IPS DF 6.9 (cell line): ENCODE data around the gene TAAR5.
"Not testable (repeated sequence)": the region's sequence is repeated elsewhere in the genome, so short reads cannot be mapped to it uniquely, and the experiment has no call there.

Source experiments
- DNase-seq: peaks from one replicate; pipeline ENCODE4 v3.0.0-alpha.2; 2013; ENCODE audit warnings: low read depth, low spot score
- H3K27ac ChIP-seq: one replicate; pipeline ENCODE4 v1.5.1; 2013; ENCODE audit warnings: low read length, control low read depth
- H3K27me3 ChIP-seq: 2 replicates; pipeline ENCODE4 v1.6.1; 2013; ENCODE audit warnings: mild to moderate bottlenecking, low read length; ENCODE audit not compliant: control insufficient read depth, insufficient read depth
- H3K36me3 ChIP-seq: 2 replicates; pipeline ENCODE4 v1.6.1; 2013; ENCODE audit warnings: low read length; ENCODE audit not compliant: control insufficient read depth, insufficient read depth
- H3K4me1 ChIP-seq: 2 replicates; pipeline ENCODE4 v1.6.1; 2013; ENCODE audit warnings: low read length; ENCODE audit not compliant: control insufficient read depth, insufficient read depth
- H3K4me3 ChIP-seq: 2 replicates; pipeline ENCODE4 v1.5.1; 2013; ENCODE audit warnings: mild to moderate bottlenecking, low read length
- H3K9me3 ChIP-seq: 2 replicates; pipeline ENCODE4 v1.6.1; 2013; ENCODE audit warnings: low read length, inconsistent platforms; ENCODE audit not compliant: control insufficient read depth, insufficient read depth
- WGBS: extraction: QIAGEN DNeasy Blood & Tissue Kit; methylation state at CpG from one replicate; pipeline ENCODE4 v1.1.7; 2013; ENCODE audit warnings: mixed read lengths, missing lambda C conversion rate; ENCODE audit not compliant: insufficient read length, insufficient coverage; 5-methylcytosine and 5-hydroxymethylcytosine counted together

TAAR5 gene

GRCh38 chr6:132589454-132589853 is at the start of gene TAAR5:
TSS of gene TAAR5 (minus strand) at chr6:132589741. CDS start at chr6:132589686, 55 bp downstream.
- no peak for DNase-seq
- no peaks in the 10 kb centered on the region for H3K27me3 ChIP-seq
- no peak within 1 kb of the TSS for H3K4me3 ChIP-seq

GRCh38 chr6:132637135-132637534 is 47.6 kb upstream of the TAAR5 start:
- H3K4me1 ChIP-seq, H3K27me3 ChIP-seq, DNase-seq, H3K36me3 ChIP-seq, H3K27ac ChIP-seq, H3K9me3 ChIP-seq, H3K4me3 ChIP-seq: not testable (repeated sequence)
- WGBS = no CpG with 5 or more reads among the region's 1 CpG

More at GRCh38 chr6:132589454-132589853, at the start of gene TAAR5:
- WGBS = no CpG with 5 or more reads among the region's 5 CpGs
- Histone ChIP-seq H3K9me3 (no peaks in the 10 kb centered on the region), H3K27ac (no peak within 1 kb of the TSS), H3K36me3 (no peaks in the 10 kb centered on the region), H3K4me1 (no peaks in the 10 kb centered on the region)

- not testable (repeated sequence) for H3K4me1 ChIP-seq, DNase-seq, H3K9me3 ChIP-seq, H3K27ac ChIP-seq, H3K27me3 ChIP-seq, H3K4me3 ChIP-seq, H3K36me3 ChIP-seq
- WGBS = no CpG with 5 or more reads among the region's 3 CpGs
These were observed 46.4 kb upstream of the TAAR5 start for GRCh38 chr6:132635906-132636305.

GRCh38 chr6:132635288-132635687 is 45.7 kb upstream of the TAAR5 start:
- not testable (repeated sequence) for H3K4me3 ChIP-seq, H3K36me3 ChIP-seq, H3K27ac ChIP-seq, H3K27me3 ChIP-seq, H3K9me3 ChIP-seq, DNase-seq, H3K4me1 ChIP-seq
- WGBS = no CpG with 5 or more reads among the region's 3 CpGs

- Histone ChIP-seq H3K4me1 (no peaks in the 10 kb centered on the region; the same call in 1 of the 2 replicates), H3K9me3 (no peaks in the 10 kb centered on the region), H3K27me3 (no peaks in the 10 kb centered on the region), H3K4me3 (no peak overlapping the region), H3K36me3 (no peaks in the 10 kb centered on the region), H3K27ac (no peak overlapping the region)
- WGBS = no CpG with 5 or more reads among the region's 4 CpGs
- DNase-seq = no peak
These were observed 45.3 kb upstream of the TAAR5 start for GRCh38 chr6:132634796-132635195.

- Histone ChIP-seq H3K4me3 (no peak overlapping the region), H3K9me3 (no peaks in the 10 kb centered on the region), H3K27me3 (no peaks in the 10 kb centered on the region), H3K27ac (no peak overlapping the region), H3K36me3 (no peaks in the 10 kb centered on the region), H3K4me1 (no peaks in the 10 kb centered on the region; the same call in 1 of the 2 replicates)
- no peak for DNase-seq
- no CpG with 5 or more reads among the region's 2 CpGs for WGBS
These were observed 43.8 kb upstream of the TAAR5 start for GRCh38 chr6:132633362-132633761.

- Histone ChIP-seq H3K36me3 (no peaks in the 10 kb centered on the region), H3K27ac (no peak within 1 kb of the TSS), H3K9me3 (no peaks in the 10 kb centered on the region), H3K27me3 (no peaks in the 10 kb centered on the region), H3K4me1 (no peaks in the 10 kb centered on the region), H3K4me3 (no peak within 1 kb of the TSS)
- no peak for DNase-seq
- WGBS = no CpG with 5 or more reads among the region's 6 CpGs
These were observed 34.6 kb upstream of the TAAR5 start, which contains the start of gene TAAR2 for GRCh38 chr6:132624175-132624574. TSS of gene TAAR2 (minus strand) at chr6:132624275. CDS start at chr6:132624275, 0 bp downstream.

- H3K4me3 ChIP-seq = no peak overlapping the region
- no peaks in the 10 kb centered on the region for H3K9me3 ChIP-seq
- H3K4me1 ChIP-seq = no peaks in the 10 kb centered on the region
- no peaks in the 10 kb centered on the region for H3K27me3 ChIP-seq
- no peak for DNase-seq
- no peaks in the 10 kb centered on the region for H3K36me3 ChIP-seq
- no peak overlapping the region for H3K27ac ChIP-seq
- WGBS = no CpG with 5 or more reads among the region's 6 CpGs
These were observed 33.7 kb upstream of the TAAR5 start for GRCh38 chr6:132623106-132623845.

GRCh38 chr6:132616677-132617076 is 27.1 kb upstream of the TAAR5 start:
- Histone ChIP-seq H3K36me3 (no peaks in the 10 kb centered on the region), H3K4me3 (no peak overlapping the region), H3K27ac (no peak overlapping the region), H3K27me3 (no peaks in the 10 kb centered on the region), H3K4me1 (no peaks in the 10 kb centered on the region), H3K9me3 (no peaks in the 10 kb centered on the region)
- no CpG with 5 or more reads among the region's 1 CpG for WGBS
- DNase-seq = no peak

- WGBS = no CpG with 5 or more reads among the region's 7 CpGs
- Histone ChIP-seq H3K36me3 (no peaks in the 10 kb centered on the region), H3K27ac (no peak overlapping the region), H3K4me1 (no peaks in the 10 kb centered on the region), H3K27me3 (no peaks in the 10 kb centered on the region), H3K9me3 (no peaks in the 10 kb centered on the region), H3K4me3 (no peak overlapping the region)
- no peak for DNase-seq
These were observed 25.0 kb upstream of the TAAR5 start for GRCh38 chr6:132614554-132614953.
